Activated T-helper 17 cell treated with anti-CD3 and anti-CD28 coated beads, Interleukin-2, amount 50 U/mL, for 72 hours (primary cell): ENCODE results near the gene PGLYRP1. TPM values are rescaled to one million over a fixed set of nuclear protein-coding genes. Genes with fewer than 3 reads are reported as not detected.
A peak's percentile ranks its signal among the peaks of the same experiment; 100 is the strongest.

ENCODE experiments used
- ATAC-seq: fragments of 150-1000 bp; cut with Tn5 transposase; replicated peaks from 2 replicates; pipeline ENCODE4 v1.10.0; 2021; ENCODE audit warnings: mild to moderate bottlenecking, moderate library complexity
- H3K27ac Mint-ChIP-seq: one replicate; pipeline ENCODE4 v1.8.0; 2022; ENCODE audit warnings: mixed read lengths
- H3K27me3 Mint-ChIP-seq: one replicate; pipeline ENCODE4 v1.8.0; 2022; ENCODE audit warnings: mixed read lengths
- H3K36me3 Mint-ChIP-seq: one replicate; pipeline ENCODE4 v1.8.0; 2022; ENCODE audit warnings: low read depth, mild to moderate bottlenecking, mixed read lengths
- H3K4me1 Mint-ChIP-seq: one replicate; pipeline ENCODE4 v1.8.0; 2022; ENCODE audit warnings: mixed read lengths
- H3K4me3 Mint-ChIP-seq: one replicate; pipeline ENCODE4 v1.8.0; 2022; ENCODE audit warnings: mild to moderate bottlenecking, mixed read lengths
- H3K9me3 Mint-ChIP-seq: one replicate; pipeline ENCODE4 v1.8.0; 2022; ENCODE audit warnings: mixed read lengths
- total RNA-seq, 2 donors: library from RNA; stranded (reverse); gene quantifications; one replicate each; pipeline ENCODE4 v1.2.3, GENCODE V29; 2022

PGLYRP1 gene
- total RNA-seq, 2 donors from 2014 or later = not detected

GRCh38 chr19:46042252-46042883 is 19.5 kb upstream of the PGLYRP1 start:
- ATAC-seq = peak; percentile 35
- H3K4me1 Mint-ChIP-seq = peaks cover 5% of the 10 kb centered on the region
- H3K36me3 Mint-ChIP-seq = peaks cover 6% of the 10 kb centered on the region
- H3K4me3 Mint-ChIP-seq = no peak overlapping the region
- H3K9me3 Mint-ChIP-seq = no peaks in the 10 kb centered on the region
- no peak overlapping the region for H3K27ac Mint-ChIP-seq
- H3K27me3 Mint-ChIP-seq = peaks cover 60% of the 10 kb centered on the region

- Mint-ChIP-seq H3K27ac (no peak within 1 kb of the TSS), H3K9me3 (no peaks in the 10 kb centered on the region), H3K27me3 (peaks cover 47% of the 10 kb centered on the region), H3K4me3 (no peak within 1 kb of the TSS), H3K36me3 (peaks cover 6% of the 10 kb centered on the region), H3K4me1 (peaks cover 5% of the 10 kb centered on the region)
- ATAC-seq = no peak
These were observed 18.2 kb upstream of the PGLYRP1 start, which contains the start of gene IGFL4 for GRCh38 chr19:46040952-46041500. Gene IGFL4 (minus strand): TSS chr19:46041002. CDS start chr19:46040962, 40 bp downstream.

- peaks cover 40% of the 10 kb centered on the region for H3K27me3 Mint-ChIP-seq
- peaks cover 5% of the 10 kb centered on the region for H3K4me1 Mint-ChIP-seq
- H3K27ac Mint-ChIP-seq = no peak overlapping the region
- no peaks in the 10 kb centered on the region for H3K9me3 Mint-ChIP-seq
- H3K4me3 Mint-ChIP-seq = no peak overlapping the region
- peaks cover 6% of the 10 kb centered on the region for H3K36me3 Mint-ChIP-seq
- no peak for ATAC-seq
These were observed 17.3 kb upstream of the PGLYRP1 start for GRCh38 chr19:46040125-46040524.

- H3K4me1 Mint-ChIP-seq = no peaks in the 10 kb centered on the region
- H3K36me3 Mint-ChIP-seq = no peaks in the 10 kb centered on the region
- peaks cover 19% of the 10 kb centered on the region for H3K27me3 Mint-ChIP-seq
- ATAC-seq = no peak
- no peaks in the 10 kb centered on the region for H3K9me3 Mint-ChIP-seq
- H3K27ac Mint-ChIP-seq = no peak overlapping the region
- H3K4me3 Mint-ChIP-seq = no peak overlapping the region
These were observed 13.9 kb upstream of the PGLYRP1 start for GRCh38 chr19:46036744-46037128.

DNA sequence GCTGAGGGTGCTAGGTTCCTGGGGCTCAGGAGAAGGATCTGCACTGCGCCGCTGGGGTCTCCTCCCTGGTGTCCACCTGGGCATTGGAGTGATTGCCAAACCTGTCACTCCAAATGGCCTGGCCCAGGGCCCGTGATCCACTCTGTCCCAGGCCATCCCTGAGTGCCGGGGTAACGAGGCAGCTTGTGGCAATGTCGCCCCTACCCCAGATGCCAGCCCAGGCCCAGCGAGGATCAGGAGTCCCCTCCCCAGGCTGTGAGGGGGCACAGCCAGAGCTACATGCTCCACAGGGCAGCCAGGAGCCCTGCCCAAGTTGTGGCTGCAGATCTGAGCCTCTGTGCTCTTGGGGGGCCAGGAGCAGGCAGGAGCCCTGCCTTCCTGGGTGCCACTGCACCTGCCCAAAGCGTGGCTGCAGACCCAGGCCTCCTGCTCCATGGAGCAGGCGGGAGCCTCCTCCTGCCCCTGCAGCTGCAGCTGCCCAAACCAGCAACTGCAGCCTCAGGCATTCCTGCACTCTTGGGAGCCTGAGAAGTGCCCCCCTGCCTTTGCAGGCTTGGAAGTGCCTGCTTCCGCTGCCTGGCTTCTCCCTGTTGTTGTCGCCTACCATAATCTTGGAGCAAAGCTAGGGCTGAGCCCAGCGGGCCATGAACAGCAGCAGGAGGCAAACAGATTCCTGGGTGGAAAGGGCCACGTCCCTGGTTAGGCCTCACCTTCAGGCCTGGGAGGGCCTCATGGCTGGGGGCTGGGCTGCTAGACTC is 13.3 kb upstream of the PGLYRP1 start:
- H3K9me3 Mint-ChIP-seq = no peaks in the 10 kb centered on the region
- no peak overlapping the region for H3K27ac Mint-ChIP-seq
- no peaks in the 10 kb centered on the region for H3K4me1 Mint-ChIP-seq
- no peak overlapping the region for H3K4me3 Mint-ChIP-seq
- peaks cover 16% of the 10 kb centered on the region for H3K27me3 Mint-ChIP-seq
- H3K36me3 Mint-ChIP-seq = no peaks in the 10 kb centered on the region
- no peak for ATAC-seq

DNA sequence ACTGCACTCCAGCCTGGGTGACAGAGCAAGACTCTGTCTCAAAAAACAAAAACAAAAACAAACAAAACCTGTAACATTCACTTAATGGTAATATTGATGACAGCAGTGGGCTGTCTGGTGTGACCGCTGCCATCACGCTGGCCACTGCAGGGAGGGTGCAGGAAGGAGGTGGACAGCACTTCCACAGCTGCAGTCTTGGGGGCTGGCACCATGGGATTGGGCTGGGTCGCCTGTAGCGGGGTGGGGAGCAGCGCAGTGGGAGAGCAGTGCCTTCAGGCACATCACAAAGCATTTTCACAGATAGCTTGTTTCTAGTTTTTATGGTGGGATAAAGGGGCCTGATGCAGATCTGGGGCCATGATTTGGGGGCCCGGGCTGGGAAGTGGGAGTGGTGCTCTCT is 12.7 kb upstream of the PGLYRP1 start:
- Mint-ChIP-seq H3K4me1 (no peaks in the 10 kb centered on the region), H3K4me3 (no peak overlapping the region), H3K27me3 (peaks cover 9% of the 10 kb centered on the region), H3K36me3 (no peaks in the 10 kb centered on the region), H3K27ac (no peak overlapping the region), H3K9me3 (no peaks in the 10 kb centered on the region)
- ATAC-seq = no peak

- ATAC-seq = no peak
- Mint-ChIP-seq H3K9me3 (no peaks in the 10 kb centered on the region), H3K27me3 (peaks cover 6% of the 10 kb centered on the region), H3K36me3 (no peaks in the 10 kb centered on the region), H3K4me1 (peaks cover 5% of the 10 kb centered on the region), H3K27ac (no peak overlapping the region), H3K4me3 (no peak overlapping the region)
These were observed 10.5 kb upstream of the PGLYRP1 start for GRCh38 chr19:46033401-46033800.

GRCh38 chr19:46032597-46033025 is 9.8 kb upstream of the PGLYRP1 start:
- peaks cover 6% of the 10 kb centered on the region for H3K27me3 Mint-ChIP-seq
- H3K9me3 Mint-ChIP-seq = no peaks in the 10 kb centered on the region
- H3K36me3 Mint-ChIP-seq = no peaks in the 10 kb centered on the region
- H3K4me3 Mint-ChIP-seq = no peak overlapping the region
- no peak overlapping the region for H3K27ac Mint-ChIP-seq
- no peak for ATAC-seq
- peaks cover 5% of the 10 kb centered on the region for H3K4me1 Mint-ChIP-seq

DNA sequence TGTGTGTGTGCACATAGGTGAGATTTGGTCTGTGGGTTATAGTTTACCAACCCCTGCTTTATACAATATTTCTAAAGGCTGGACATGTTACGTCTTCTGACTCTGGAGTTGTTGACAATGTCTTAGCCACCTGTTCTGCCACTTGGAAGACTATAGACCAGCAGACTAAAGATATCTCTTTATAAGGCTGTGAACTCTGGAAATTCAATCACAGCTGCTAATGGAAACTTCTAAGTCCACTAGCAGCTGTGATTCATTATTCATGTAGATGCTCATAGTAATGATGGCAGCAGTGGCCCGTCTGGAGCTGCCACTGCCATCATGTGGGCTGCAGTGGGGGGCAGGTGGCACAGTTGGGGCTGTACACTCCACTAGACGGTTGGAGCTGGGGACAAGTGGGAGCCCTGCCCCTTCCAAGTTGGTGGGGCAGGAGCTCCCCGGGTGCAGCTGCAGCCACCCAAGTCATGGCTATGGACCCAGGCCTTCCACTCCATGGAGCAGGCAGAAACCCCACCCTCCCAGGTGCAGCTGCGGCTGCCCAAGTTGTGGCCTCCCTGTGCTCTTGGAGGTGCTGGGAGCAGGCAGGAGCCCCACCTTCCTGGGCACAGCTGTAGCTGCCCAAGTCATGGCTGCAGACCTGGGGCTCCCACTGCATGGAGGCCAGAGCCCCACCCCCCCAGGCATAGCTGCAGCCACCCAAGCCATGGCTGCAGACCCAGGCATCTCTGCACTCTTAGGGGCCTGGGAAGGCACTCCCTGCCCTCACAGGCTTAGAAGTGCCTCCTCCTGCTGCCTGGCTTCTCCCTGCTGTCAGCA is 9.1 kb upstream of the PGLYRP1 start:
- peaks cover 5% of the 10 kb centered on the region for H3K4me1 Mint-ChIP-seq
- no peak overlapping the region for H3K27ac Mint-ChIP-seq
- no peaks in the 10 kb centered on the region for H3K9me3 Mint-ChIP-seq
- H3K27me3 Mint-ChIP-seq = peaks cover 6% of the 10 kb centered on the region
- H3K4me3 Mint-ChIP-seq = no peak overlapping the region
- no peaks in the 10 kb centered on the region for H3K36me3 Mint-ChIP-seq
- ATAC-seq = no peak

GRCh38 chr19:46030812-46031550 is 8.1 kb upstream of the PGLYRP1 start:
- Mint-ChIP-seq H3K4me3 (no peak overlapping the region), H3K27me3 (peaks cover 6% of the 10 kb centered on the region), H3K9me3 (no peaks in the 10 kb centered on the region), H3K4me1 (peaks cover 13% of the 10 kb centered on the region), H3K27ac (no peak overlapping the region), H3K36me3 (no peaks in the 10 kb centered on the region)
- ATAC-seq = no peak

DNA sequence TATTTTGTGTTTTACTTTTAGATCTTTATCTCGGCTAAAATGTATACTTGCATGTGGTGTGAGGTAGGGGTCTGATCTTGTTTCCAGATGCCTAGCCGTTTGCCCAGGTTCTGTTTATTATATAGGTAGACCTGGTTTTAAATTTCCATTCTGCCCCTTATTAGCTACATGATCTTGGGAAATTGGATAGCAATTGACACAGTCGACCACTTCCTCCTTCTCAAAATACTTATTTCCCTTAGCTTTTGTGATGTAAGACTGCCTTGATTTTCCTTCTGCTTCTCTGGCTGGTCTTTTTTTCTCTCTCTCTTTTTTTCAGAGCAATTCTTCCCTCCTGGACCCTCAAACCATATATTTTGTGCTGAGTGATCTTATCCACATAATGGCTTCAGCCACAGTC is 3.0 kb upstream of the PGLYRP1 start:
- Mint-ChIP-seq H3K4me1 (peaks cover 14% of the 10 kb centered on the region), H3K9me3 (no peaks in the 10 kb centered on the region)

GRCh38 chr19:46023311-46023779 is 492 bp upstream of the PGLYRP1 start:
- Mint-ChIP-seq H3K4me1 (peaks cover 9% of the 10 kb centered on the region), H3K27me3 (peaks cover 5% of the 10 kb centered on the region), H3K9me3 (no peaks in the 10 kb centered on the region), H3K27ac (no peak overlapping the region), H3K4me3 (no peak overlapping the region), H3K36me3 (no peaks in the 10 kb centered on the region)
- ATAC-seq = no peak

More for the DNA sequence above, 3.0 kb upstream of the PGLYRP1 start:
- Mint-ChIP-seq H3K36me3 (no peaks in the 10 kb centered on the region), H3K4me3 (no peak overlapping the region), H3K27ac (no peak overlapping the region), H3K27me3 (peaks cover 8% of the 10 kb centered on the region)
- ATAC-seq = no peak

GRCh38 chr19:46022061-46022430 is 807 bp downstream of the PGLYRP1 start:
- no peak overlapping the region for H3K4me3 Mint-ChIP-seq
- no peak for ATAC-seq
- H3K36me3 Mint-ChIP-seq = no peaks in the 10 kb centered on the region

More at GRCh38 chr19:46022061-46022430, 807 bp downstream of the PGLYRP1 start:
- peaks cover 9% of the 10 kb centered on the region for H3K4me1 Mint-ChIP-seq
- H3K9me3 Mint-ChIP-seq = no peaks in the 10 kb centered on the region
- H3K27me3 Mint-ChIP-seq = peaks cover 5% of the 10 kb centered on the region
- no peak overlapping the region for H3K27ac Mint-ChIP-seq
